HepG2 (cell line): ENCODE data around the gene NPB. TPM values are rescaled to one million over a fixed set of nuclear protein-coding genes. Genes with fewer than 3 reads are reported as not detected.

Experiments
- ATAC-seq: fragments of 200-7000 bp; cut with Tn5 transposase; 3 replicates; pipeline ENCODE4 v1.9.1; 2020; ENCODE audit warnings: mild to moderate bottlenecking, moderate library complexity
- BruUV-seq: library from RNA; stranded (reverse); fragments of 400-500 nt; replicated peaks from 2 replicates; lab custom pipeline; 2021; lab: Mats Ljungman, UMichigan
- CTCF ChIA-PET: fragments of 300-600 bp; formaldehyde crosslinking; extraction: SDS; loops from one replicate; lab custom pipeline; 2021; ENCODE audit warnings: low total read pairs, inconsistent platforms, low intra/inter-chr PET ratio; lab: Yijun Ruan, JAX
- POLR2A ChIA-PET: fragments of 350-600 bp; sonication (Branson Sonifier 250); formaldehyde crosslinking; loops from one replicate; lab custom pipeline; 2020; ENCODE audit warnings: antibody characterized with exemption, inconsistent platforms; lab: Yijun Ruan, JAX
- DNase-seq: peaks from one replicate; pipeline ENCODE4 v3.0.0-alpha.2; 2015; ENCODE audit warnings: low spot score
- FAIRE-seq: peaks from 3 replicates; lab custom pipeline; 2011; peaks lifted over from hg19 to GRCh38; lab: Jason Lieb, UNC
- H2AFZ ChIP-seq: one replicate; pipeline ENCODE4 v1.6.1; 2011; ENCODE audit warnings: low read length, inconsistent platforms
- H3K27ac ChIP-seq: fragments of 300-600 bp; 3 replicates; pipeline ENCODE4 v1.8.0; 2011; ENCODE audit warnings: mixed run types, mild to moderate bottlenecking, mixed read lengths, low read length, inconsistent platforms; ENCODE audit not compliant: insufficient read depth; ENCODE audit errors: extremely low read length
- H3K27me3 ChIP-seq, 2 experiments: fragments of 200-600 bp in 1 of 2; 2 replicates in 1 of 2; 3 replicates in 1 of 2; pipeline versions ENCODE4 v1.6.0 to v1.8.0; 2011; ENCODE audit warnings: low read length in 2 of 2, mild to moderate bottlenecking in 2 of 2, moderate library complexity in 2 of 2, inconsistent platforms in 1 of 2; ENCODE audit not compliant: insufficient read depth in 2 of 2, control insufficient read depth in 1 of 2
- H3K36me3 ChIP-seq, 2 experiments: fragments of 200-600 bp in 1 of 2; replicated peaks in 1 of 2; 2 replicates in 1 of 2; 3 replicates in 1 of 2; pipeline versions ENCODE4 v1.5.1 to v1.8.0; 2011; ENCODE audit warnings: low read length in 2 of 2, inconsistent platforms in 1 of 2; ENCODE audit not compliant: insufficient read depth in 2 of 2, control insufficient read depth in 1 of 2
- H3K4me1 ChIP-seq: 2 replicates; pipeline ENCODE4 v1.5.1; 2012; ENCODE audit warnings: low read length, inconsistent platforms; ENCODE audit not compliant: insufficient read depth
- H3K4me2 ChIP-seq: 2 replicates; pipeline ENCODE4 v1.6.0; 2011; ENCODE audit warnings: low read depth, low read length, inconsistent platforms
- H3K4me3 ChIP-seq, 3 experiments: fragments of 200-600 bp in 1 of 3; sonication (generic), shearing (Covaris generic) in 1 of 3; replicated peaks in 1 of 3; 2 replicates each; pipeline ENCODE4 v1.5.1; 2011 to 2016; ENCODE audit warnings: low read length in 3 of 3, inconsistent platforms in 2 of 3, low read depth in 2 of 3, mild to moderate bottlenecking in 2 of 3, control low read depth in 1 of 3, mixed read lengths in 1 of 3; ENCODE audit not compliant: insufficient read depth in 1 of 3
- H3K79me2 ChIP-seq: one replicate; pipeline ENCODE4 v1.6.1; 2011; ENCODE audit warnings: low read length, inconsistent platforms; ENCODE audit not compliant: insufficient read depth
- H3K9ac ChIP-seq: 2 replicates; pipeline ENCODE4 v1.6.0; 2011; ENCODE audit warnings: mild to moderate bottlenecking, low read depth, low read length, inconsistent platforms; ENCODE audit not compliant: insufficient read depth
- H3K9me3 ChIP-seq: 2 replicates; pipeline ENCODE4 v1.5.1; 2012; ENCODE audit warnings: mild to moderate bottlenecking, low read length
- H4K20me1 ChIP-seq: 2 replicates; pipeline ENCODE4 v1.6.0; 2011; ENCODE audit warnings: inconsistent platforms, mild to moderate bottlenecking, low read length, moderate library complexity; ENCODE audit not compliant: insufficient read depth
- HIC2 ChIP-seq: sonication (generic); formaldehyde crosslinking; IDR thresholded peaks from 2 replicates; pipeline ENCODE4 v1.9.0; 2022; ENCODE audit warnings: low read depth, missing genetic modification reagents
- ZNF607 ChIP-seq: sonication (generic); formaldehyde crosslinking; IDR thresholded peaks from 2 replicates; pipeline ENCODE4 v1.5.1; 2020; ENCODE audit warnings: missing genetic modification reagents, mild to moderate bottlenecking, borderline replicate concordance
- WGBS: methylation state at CpG from one replicate; pipeline ENCODE4 v1.1.6; 2017; ENCODE audit warnings: low lambda C conversion rate; 5-methylcytosine and 5-hydroxymethylcytosine counted together
- in situ Hi-C: cut with HindIII; loops from 2 replicates; pipeline ENCODE4 v1.10.0; 2017; ENCODE audit warnings: low pct_unique_long_range_greater_than_20kb; ENCODE audit not compliant: extremely low pct_ligation_motif_present
- intact Hi-C: fragments of 100-400 bp; cut with micrococcal nuclease; formaldehyde crosslinking; loops from one replicate; pipeline ENCODE4 v1.10.0; 2022; ENCODE audit not compliant: unreplicated experiment
- polyA plus RNA-seq, 8 experiments: library from polyadenylated mRNA; depleted of rRNA in 3 of 8; stranded (reverse) in 7 of 8; unstranded in 1 of 8; fragments of >200 nt; fragmentation: Illumina TruSeq in 4 of 8; extraction: Trizol in 4 of 8; gene quantifications; 2 replicates each; pipeline versions ENCODE4 v1.2.1 to v1.2.3, GENCODE V29; 2011 to 2016; ENCODE audit warnings: low read depth in 4 of 8, missing spikeins in 1 of 8, mixed read lengths in 1 of 8; ENCODE audit not compliant: insufficient read depth in 1 of 8
- total RNA-seq, 5 experiments: library from RNA; depleted of rRNA; stranded (reverse); fragments of >200 nt; fragmentation: Illumina TruSeq; extraction: Trizol; gene quantifications; 2 replicates each; pipeline ENCODE4 v1.2.3, GENCODE V29; 2016; ENCODE audit warnings: low read depth in 1 of 5

NPB gene
- total and polyA plus RNA-seq, 2 of the 13 experiments (the other 11 are each of a cell fraction or from before 2014, with no cell fraction given): 0.11 to 0.93 TPM

GRCh38 chr17:81889602-81890001, 12.4 kb upstream of the NPB start:
- H3K27ac ChIP-seq: peak overlapping the region; percentile 76
- intact Hi-C loops: no loop called here

More at GRCh38 chr17:81889602-81890001, 12.4 kb upstream of the NPB start:
- TF ChIP-seq ZNF607 (CRISPR knock-in tag) (0 out of 2 replicates have a peak, but pooled peaks have one; percentile 39), HIC2 (CRISPR knock-in tag) (no peak)
- ATAC-seq (no peak), FAIRE-seq (no peak), DNase-seq (no peak)
- H3K79me2 ChIP-seq: peaks cover 52% of the 10 kb centered on the region
- peak overlapping the region; percentile 99; the same call in 1 of the 2 replicates for H3K9ac ChIP-seq
- H3K4me2 ChIP-seq: peak overlapping the region; percentile 98
- WGBS: 95% methylated on average over 9 of the region's 9 CpGs
- no TSS peak for BruUV-seq
- ChIA-PET CTCF (no interaction called here), POLR2A (no interaction called here)
- no peaks in the 10 kb centered on the region for H3K9me3 ChIP-seq
- H3K4me3 ChIP-seq: peak overlapping the region; percentile 94 to 98 (median 94); a peak in 5 of 6 replicates
- H3K27me3 ChIP-seq: peaks cover 0 to 6% of the 10 kb centered on the region in 2 experiments; a peak in 2 of 5 replicates
- peaks cover 36% of the 10 kb centered on the region for H3K4me1 ChIP-seq
- H2AFZ ChIP-seq: no peak overlapping the region
- no peaks in the 10 kb centered on the region for H4K20me1 ChIP-seq
- in situ Hi-C loops: no loop called here
- H3K36me3 ChIP-seq: peaks cover 42 to 58% of the 10 kb centered on the region in 2 experiments
